Colon (tissue), 2 donors: ENCODE results near the gene MPI.

Source experiments
- FAIRE-seq: peaks from 2 replicates; lab custom pipeline; 2012; peaks lifted over from hg19 to GRCh38; lab: Jason Lieb, UNC
- donor health status: control.
- donor health status: control.

The MPI gene, protein sequence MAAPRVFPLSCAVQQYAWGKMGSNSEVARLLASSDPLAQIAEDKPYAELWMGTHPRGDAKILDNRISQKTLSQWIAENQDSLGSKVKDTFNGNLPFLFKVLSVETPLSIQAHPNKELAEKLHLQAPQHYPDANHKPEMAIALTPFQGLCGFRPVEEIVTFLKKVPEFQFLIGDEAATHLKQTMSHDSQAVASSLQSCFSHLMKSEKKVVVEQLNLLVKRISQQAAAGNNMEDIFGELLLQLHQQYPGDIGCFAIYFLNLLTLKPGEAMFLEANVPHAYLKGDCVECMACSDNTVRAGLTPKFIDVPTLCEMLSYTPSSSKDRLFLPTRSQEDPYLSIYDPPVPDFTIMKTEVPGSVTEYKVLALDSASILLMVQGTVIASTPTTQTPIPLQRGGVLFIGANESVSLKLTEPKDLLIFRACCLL

DNA sequence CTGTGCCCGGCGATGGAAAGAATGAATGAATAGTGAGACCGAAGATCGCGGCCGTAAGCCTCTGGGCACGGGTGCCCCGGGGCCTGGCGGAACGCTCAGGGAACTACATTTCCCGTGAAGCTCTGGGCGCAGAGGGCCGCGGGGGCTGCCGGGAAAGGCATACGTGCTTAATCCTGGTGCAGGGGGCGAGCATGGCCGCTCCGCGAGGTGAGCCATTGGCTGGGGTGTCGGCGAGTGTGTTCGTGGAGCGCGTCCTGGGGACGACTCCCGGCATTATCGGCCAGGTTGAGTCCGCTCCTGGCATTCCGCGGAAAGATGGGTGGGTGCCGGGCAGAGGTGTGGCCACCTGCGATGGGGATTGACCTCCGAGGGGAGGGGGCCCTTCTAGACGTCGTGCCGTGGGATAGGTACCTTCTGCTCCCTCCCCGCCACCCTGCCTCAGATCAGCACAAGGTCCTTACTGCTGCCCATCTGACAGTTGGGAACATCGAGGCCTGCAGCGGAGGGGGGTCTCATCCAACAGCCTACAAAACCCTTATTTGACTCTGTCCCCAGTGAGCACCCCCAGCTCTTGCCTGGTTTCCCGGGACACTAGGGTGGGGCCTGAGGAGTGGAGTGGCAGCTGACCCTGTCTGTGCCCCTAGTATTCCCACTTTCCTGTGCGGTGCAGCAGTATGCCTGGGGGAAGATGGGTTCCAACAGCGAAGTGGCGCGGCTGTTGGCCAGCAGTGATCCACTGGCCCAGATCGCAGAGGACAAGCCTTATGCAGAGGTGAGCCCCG, at the start of gene MPI:
MPI (plus strand) TSS at position 160 of the 782 bp plus-strand sequence; CDS start at position 192, 32 bp downstream.
- FAIRE-seq = no peak

GRCh38 chr15:74840851-74841775, 48.7 kb upstream of the MPI start:
- no peak for FAIRE-seq

DNA sequence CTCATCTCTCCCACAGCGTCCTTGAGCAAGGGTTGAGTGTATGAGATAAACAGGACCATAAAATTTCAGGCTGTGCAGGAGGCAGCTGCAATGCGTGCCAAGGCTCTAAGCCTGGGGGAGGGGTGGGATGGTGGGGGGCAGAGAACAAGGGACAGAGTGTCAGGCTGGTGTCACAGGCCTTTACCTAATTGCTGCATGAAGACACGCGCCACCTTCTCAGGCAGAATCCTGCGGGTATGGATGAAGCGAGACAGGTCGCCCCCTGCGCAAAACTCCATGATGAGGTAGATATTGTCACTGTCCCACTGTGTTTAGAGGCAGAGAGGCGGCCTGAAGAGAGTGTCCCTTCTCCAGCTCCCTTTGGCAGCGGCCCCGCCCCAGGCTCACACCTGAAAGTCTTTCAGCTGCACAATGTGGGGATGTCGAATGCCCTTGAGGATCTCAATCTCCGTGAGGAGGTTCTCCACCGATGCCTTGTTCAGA, 47.9 kb upstream of the MPI start:
- no peak for FAIRE-seq

- no peak for FAIRE-seq
These were observed 47.0 kb upstream of the MPI start, which contains the start of gene ULK3 for GRCh38 chr15:74842581-74843444. Gene ULK3, minus strand, starts transcription at chr15:74843156. Its CDS starts 51 bp downstream, at chr15:74843105.

GRCh38 chr15:74843445-74843828, 46.4 kb upstream of the MPI start:
- no peak for FAIRE-seq

DNA sequence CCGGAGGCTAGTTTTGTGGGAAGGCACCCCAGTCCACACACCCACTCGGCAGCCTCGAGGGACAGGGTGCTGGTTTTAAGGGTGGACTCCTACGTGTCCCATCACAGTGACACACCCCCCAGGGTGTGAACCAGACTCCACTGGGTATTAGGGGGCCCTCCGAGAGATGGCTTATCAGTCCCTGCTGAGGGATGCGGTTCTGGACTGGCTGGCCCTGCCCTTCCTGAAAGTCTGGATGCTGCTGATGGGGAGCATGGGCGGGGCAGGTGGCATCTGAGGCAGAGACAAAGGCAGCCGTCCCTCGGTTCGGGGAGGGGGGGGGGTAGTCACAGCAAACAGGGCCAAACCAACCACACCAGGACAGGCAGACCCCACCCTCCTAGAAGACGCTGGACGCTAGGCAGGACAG, 45.9 kb upstream of the MPI start:
- no peak for FAIRE-seq

DNA sequence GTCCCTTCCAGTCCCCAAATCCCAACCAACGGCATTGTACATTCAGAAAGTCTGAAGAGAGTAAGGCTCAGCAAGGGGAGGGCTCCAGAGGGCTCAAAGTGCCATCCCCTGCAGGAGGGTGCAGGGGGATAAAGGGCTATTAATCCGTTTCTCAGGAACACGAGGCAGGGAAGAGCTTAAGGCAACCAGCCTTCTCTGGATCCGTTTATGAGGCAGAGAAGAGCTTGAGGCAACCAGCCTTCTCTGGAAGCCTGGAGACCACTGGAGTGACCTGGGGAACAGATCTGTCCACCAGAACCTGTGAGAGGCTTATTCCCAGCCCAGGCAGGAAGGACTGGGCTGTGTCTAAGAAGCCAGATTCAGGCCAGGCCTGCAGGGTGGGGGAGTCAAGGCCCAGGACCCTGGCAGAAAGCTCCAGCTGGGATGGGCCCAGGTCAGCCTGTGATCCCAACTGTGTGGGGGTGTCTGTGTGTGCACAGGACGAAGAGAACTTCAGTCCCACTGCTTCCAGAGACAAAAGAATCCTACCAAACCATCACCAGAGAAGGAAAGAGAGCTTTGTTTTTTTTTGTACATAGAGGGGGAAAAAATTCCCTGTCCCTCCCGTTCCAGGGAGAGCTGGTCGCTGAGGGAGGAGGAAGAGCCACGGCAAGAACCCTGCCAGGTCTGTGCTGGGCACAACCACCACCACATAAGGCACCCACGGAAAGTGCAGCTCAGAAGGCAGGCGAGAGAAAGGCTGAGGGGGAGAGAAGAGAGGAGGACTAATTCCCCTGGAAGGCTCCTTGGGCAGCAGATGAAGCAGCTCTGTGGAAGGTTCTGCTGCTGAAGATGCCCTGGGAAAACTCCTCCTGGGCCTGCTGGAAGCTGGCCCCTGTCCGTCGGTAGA, 45.3 kb upstream of the MPI start:
- FAIRE-seq = no peak

DNA sequence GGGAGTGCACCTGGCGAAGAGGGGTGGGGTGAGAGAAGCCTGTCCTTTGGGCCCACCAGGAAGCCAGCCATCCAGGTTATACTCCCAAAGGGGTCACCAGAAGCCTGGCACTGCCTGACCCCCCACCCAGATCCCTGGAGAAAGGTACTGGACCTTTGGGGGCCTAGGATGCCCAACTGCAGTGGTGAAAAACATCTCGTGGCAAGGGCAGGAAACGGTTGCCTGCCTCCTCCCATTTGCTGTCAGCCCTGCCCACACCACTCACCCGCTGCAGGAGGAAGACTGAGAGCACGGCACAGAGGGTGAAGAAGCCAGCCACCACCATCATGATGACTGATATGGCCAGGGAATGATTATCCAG, 44.7 kb upstream of the MPI start:
- no peak for FAIRE-seq

DNA sequence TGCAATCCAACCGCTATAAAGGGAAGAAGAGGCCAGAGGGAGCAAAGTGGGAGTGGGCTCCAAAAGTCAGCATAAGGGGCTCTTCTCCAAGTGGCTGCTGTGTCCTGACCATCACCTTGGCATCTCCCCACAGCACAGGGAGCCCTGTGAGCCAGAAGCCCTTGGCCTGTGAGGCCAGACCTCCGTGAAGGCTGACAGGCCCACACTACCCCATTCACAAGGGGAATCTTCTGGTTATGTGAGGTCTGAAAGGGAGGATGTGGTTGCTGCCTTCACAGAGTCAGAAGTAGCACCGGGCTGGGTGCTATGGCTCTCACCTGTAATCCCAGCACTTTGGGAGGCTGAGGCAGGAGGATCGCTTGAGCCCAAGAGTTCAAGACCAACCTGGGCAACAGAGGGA, 44.3 kb upstream of the MPI start:
- FAIRE-seq = no peak

DNA sequence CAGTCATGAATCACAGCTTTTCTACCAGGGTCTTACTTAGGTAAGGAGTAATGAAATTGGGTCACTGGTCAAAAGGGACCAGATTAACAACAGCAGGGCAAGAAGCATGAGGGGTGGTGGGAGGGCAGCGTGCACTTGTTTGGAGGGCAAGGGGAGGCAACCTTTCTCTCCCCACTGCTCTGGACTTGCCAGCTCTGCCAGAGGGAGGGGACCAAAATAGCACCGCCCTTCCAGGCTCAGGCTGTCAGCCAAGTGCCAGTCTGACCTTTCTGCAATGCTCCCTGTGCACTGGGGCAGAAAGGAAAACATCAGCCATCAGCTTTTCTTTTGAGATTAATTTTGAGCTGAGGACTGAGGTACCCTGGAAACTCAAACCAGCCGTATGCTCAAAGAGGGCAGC, 42.4 kb upstream of the MPI start:
- no peak for FAIRE-seq

DNA sequence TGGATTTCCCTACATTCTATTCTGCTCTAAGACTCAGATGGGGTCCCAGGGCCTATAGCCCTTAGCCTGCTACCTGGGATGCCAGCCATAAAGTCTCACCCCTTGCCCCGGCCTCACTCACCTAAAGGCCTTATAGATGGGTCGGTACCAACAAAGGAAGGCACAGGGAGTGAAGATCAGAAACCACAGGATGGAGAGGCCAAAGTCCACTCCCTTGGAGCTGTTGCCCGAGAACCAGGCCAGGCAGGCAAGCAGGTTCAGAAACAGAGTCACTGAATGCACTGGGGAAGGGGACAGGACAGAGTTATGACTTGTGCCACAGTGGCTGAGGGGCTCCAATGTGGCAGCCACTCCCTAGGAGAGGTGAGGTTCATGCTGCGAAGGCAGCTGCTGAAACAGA, 39.4 kb upstream of the MPI start:
- no peak for FAIRE-seq

GRCh38 chr15:74851960-74852359, 37.9 kb upstream of the MPI start:
- no peak for FAIRE-seq

GRCh38 chr15:74854453-74855022, 35.3 kb upstream of the MPI start:
- no peak for FAIRE-seq

DNA sequence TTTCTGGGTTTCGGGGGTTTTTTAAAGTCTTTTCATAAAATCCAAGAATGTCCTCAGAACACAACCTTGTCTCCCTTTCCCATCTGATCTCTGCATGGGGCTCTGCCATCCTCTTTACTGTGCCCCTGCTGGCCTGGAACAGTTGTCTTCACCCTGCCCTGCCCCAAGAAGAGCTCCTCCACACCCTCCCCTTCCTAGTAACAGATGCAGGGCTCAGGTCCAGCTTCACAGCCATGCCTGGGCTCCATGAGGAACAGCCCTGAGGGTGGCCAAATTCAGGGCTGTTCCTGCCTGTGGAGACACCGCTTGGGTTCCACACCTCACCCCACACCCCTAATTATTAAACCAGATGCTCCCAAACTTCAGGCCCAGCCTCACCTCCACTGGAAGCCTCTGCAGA, 34.0 kb upstream of the MPI start:
- no peak for FAIRE-seq

- no peak for FAIRE-seq
These were observed 33.3 kb upstream of the MPI start for GRCh38 chr15:74856537-74856936.

GRCh38 chr15:74857082-74857655, 32.7 kb upstream of the MPI start:
- no peak for FAIRE-seq

DNA sequence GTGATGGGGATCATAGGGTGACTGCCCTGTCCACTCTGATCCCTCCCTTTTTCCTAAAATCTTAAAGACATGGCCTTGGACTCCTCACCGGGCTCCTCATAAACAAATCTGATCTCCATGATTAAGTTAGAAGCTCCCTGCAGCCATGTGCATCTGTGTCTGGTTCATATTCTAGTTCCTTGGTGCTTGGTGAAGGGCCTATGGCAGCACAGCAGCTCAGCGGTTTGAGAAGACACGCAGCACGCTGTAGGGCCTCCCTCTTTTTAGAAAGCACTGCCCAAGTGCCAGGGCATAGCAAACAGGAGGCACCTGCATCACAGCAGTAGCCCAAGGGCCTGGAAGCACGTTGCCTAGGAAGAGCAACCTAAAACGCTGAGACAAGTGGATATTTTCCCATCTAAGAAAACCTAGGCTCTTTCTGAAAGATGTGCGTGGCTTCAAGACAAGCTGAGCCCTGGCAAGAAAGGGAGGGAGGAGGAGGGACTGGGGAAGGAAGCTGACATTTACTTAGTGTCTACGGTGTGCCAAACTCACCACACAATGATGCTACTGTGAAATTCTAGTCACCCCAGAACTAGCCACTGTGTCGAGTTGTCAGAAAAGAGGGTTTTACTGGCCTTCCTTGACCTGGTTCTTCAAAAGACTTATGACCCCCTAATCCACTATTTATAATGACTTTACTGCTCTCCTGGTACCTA, 32.0 kb upstream of the MPI start:
- FAIRE-seq = no peak

GRCh38 chr15:74858369-74858740, 31.5 kb upstream of the MPI start:
- no peak for FAIRE-seq
